K562 (cell line): ENCODE data around the gene GFI1B. TPM values are rescaled to one million over a fixed set of nuclear protein-coding genes. Genes with fewer than 3 reads are reported as not detected.

Experiments
- BCOR ChIP-seq: fragments of 450-650 bp; IDR thresholded peaks from 2 replicates; pipeline ENCODE4 v1.6.1; 2016
- CREB1 ChIP-seq, 2 experiments: sonication (generic) in 1 of 2; formaldehyde crosslinking in 1 of 2; IDR thresholded peaks; 2 replicates each; pipeline versions ENCODE4 v1.6.1 to v1.8.0; 2012 to 2022; ENCODE audit warnings: inconsistent platforms in 1 of 2, mild to moderate bottlenecking in 1 of 2, missing genetic modification reagents in 1 of 2, moderate library complexity in 1 of 2
- CREM ChIP-seq: IDR thresholded peaks from 2 replicates; pipeline ENCODE4 v1.6.1; 2014; ENCODE audit warnings: antibody characterized with exemption, low read depth
- CTBP1 ChIP-seq: fragments of 450-650 bp; IDR thresholded peaks from 2 replicates; pipeline ENCODE4 v1.6.1; 2016; ENCODE audit warnings: borderline replicate concordance
- ESRRA ChIP-seq: fragments of 450-650 bp; IDR thresholded peaks from 2 replicates; pipeline ENCODE4 v1.6.1; 2014; ENCODE audit warnings: low read depth, mild to moderate bottlenecking, moderate library complexity, borderline replicate concordance
- JUND ChIP-seq, 2 experiments: IDR thresholded peaks; 2 replicates in 1 of 2; 3 replicates in 1 of 2; pipeline ENCODE4 v1.6.1; 2011; ENCODE audit warnings: borderline replicate concordance in 2 of 2, low read depth in 2 of 2, low read length in 2 of 2, improper control_type of control experiment in 1 of 2, missing biosample characterization in 1 of 2, missing genetic modification characterization in 1 of 2, missing genetic modification reagents in 1 of 2
- NEUROD1 ChIP-seq: fragments of 150-350 bp; IDR thresholded peaks from 2 replicates; pipeline ENCODE4 v1.6.1; 2014; ENCODE audit warnings: borderline replicate concordance, low read length, low read depth; ENCODE audit not compliant: partially characterized antibody
- PBX2 ChIP-seq, 2 experiments: IDR thresholded peaks in 1 of 2; conservative IDR thresholded peaks in 1 of 2; 2 replicates each; pipeline ENCODE4 v1.6.1; 2016; ENCODE audit warnings: low read depth in 2 of 2, mild to moderate bottlenecking in 1 of 2, missing compliant biosample characterization in 1 of 2, missing genetic modification characterization in 1 of 2, moderate library complexity in 1 of 2
- POLR2B ChIP-seq: fragments of 450-650 bp; IDR thresholded peaks from 2 replicates; pipeline ENCODE4 v1.6.1; 2018; ENCODE audit warnings: low read depth; ENCODE audit not compliant: partially characterized antibody
- SIN3B ChIP-seq: fragments of 450-650 bp; IDR thresholded peaks from 2 replicates; pipeline ENCODE4 v1.6.1; 2017; ENCODE audit warnings: low read depth, mild to moderate bottlenecking, moderate library complexity
- TCF7L2 ChIP-seq: fragments of 150-350 bp; IDR thresholded peaks from 2 replicates; pipeline ENCODE4 v1.6.1; 2016; ENCODE audit warnings: low read depth, mild to moderate bottlenecking, low read length, moderate library complexity
- TOE1 ChIP-seq, 2 experiments: fragments of 450-650 bp in 1 of 2; sonication (generic) in 1 of 2; formaldehyde crosslinking in 1 of 2; IDR thresholded peaks; 2 replicates each; pipeline versions ENCODE4 v1.7.1 to v1.8.0; 2016 to 2022; ENCODE audit warnings: borderline replicate concordance in 2 of 2, mild to moderate bottlenecking in 2 of 2, antibody characterized with exemption in 1 of 2, inconsistent platforms in 1 of 2, low read depth in 1 of 2, missing genetic modification reagents in 1 of 2, moderate library complexity in 1 of 2
- ZEB2 ChIP-seq: fragments of 450-650 bp; IDR thresholded peaks from 2 replicates; pipeline ENCODE4 v1.6.1; 2016
- ZNF766 ChIP-seq: fragments of 200-800 bp; sonication (Bioruptor generic); conservative IDR thresholded peaks from 2 replicates; pipeline ENCODE4 v1.6.1; 2016; ENCODE audit warnings: missing genetic modification characterization, missing compliant biosample characterization
- polyA plus RNA-seq, 8 experiments: library from polyadenylated mRNA; depleted of rRNA in 4 of 8; stranded (reverse) in 5 of 8; unstranded in 3 of 8; fragments of >200 nt; fragmentation: Nextera tagmentation in 2 of 8; fragmentation: Illumina TruSeq in 1 of 8; extraction: Ambion mirVana in 2 of 8; extraction: Trizol in 1 of 8; gene quantifications; 2 replicates each; pipeline versions ENCODE4 v1.2.1 to v1.2.3, GENCODE V29; 2011 to 2014; ENCODE audit warnings: inconsistent platforms in 1 of 8, missing spikeins in 1 of 8
- total RNA-seq, 7 experiments: library from RNA; depleted of rRNA in 6 of 7; stranded (reverse); fragments of >200 nt in 6 of 7; fragmentation: Illumina TruSeq in 2 of 7; extraction: Trizol in 2 of 7; gene quantifications; 2 replicates each; pipeline versions ENCODE4 v1.2.1 to v1.2.3, GENCODE V29; 2011 to 2021; ENCODE audit warnings: low replicate concordance in 1 of 7
- TF ChIP-seq, protein P1 (sequence below): fragments of 250-450 bp; sonication (Bioruptor Pico); IDR thresholded peaks from 2 replicates; pipeline ENCODE4 v1.6.1; 2021; ENCODE audit warnings: mild to moderate bottlenecking
- TF ChIP-seq, protein P2 (sequence below): sonication (generic); formaldehyde crosslinking; IDR thresholded peaks from 2 replicates; pipeline ENCODE4 v1.8.1; 2023; ENCODE audit warnings: mild to moderate bottlenecking, missing genetic modification reagents

Gene GFI1B
- total and polyA plus RNA-seq, 9 of the 15 experiments (the other 6 are each of a cell fraction or from before 2014, with no cell fraction given) = 8.0 to 75.7 (median 34.5) TPM

- TF ChIP-seq JUND (IDR thresholded peaks at IDR 0.05; ENCODE audit: borderline replicate concordance, low read depth, low read length) (peak; percentile 59), JUND (tag; IDR thresholded peaks at IDR 0.05; ENCODE audit: borderline replicate concordance, low read depth, low read length) (peak; percentile 28; the same call in 2 of the 3 replicates), TCF7L2 (no peak), CTBP1 (peak; percentile 66; the same call in 1 of the 2 replicates), CREB1 (IDR thresholded peaks at IDR 0.05) (no peak), CREB1 (CRISPR knock-in tag; IDR thresholded peaks at IDR 0.05) (peak; percentile 29; the same call in 1 of the 2 replicates), TOE1 (IDR thresholded peaks at IDR 0.05; ENCODE audit: borderline replicate concordance) (0 out of 2 replicates have a peak, but pooled peaks have one; percentile 19), TOE1 (CRISPR knock-in tag; IDR thresholded peaks at IDR 0.05; ENCODE audit: borderline replicate concordance, low read depth) (no peak), SIN3B (no peak), BCOR (peak; percentile 36; the same call in 1 of the 2 replicates), CREM (peak; percentile 79), ESRRA (peak; percentile 50), ZEB2 (0 out of 2 replicates have a peak, but pooled peaks have one; percentile 31), POLR2B (no peak), PBX2 (CRISPR knock-in tag; IDR thresholded peaks at IDR 0.05; ENCODE audit: low read depth) (no peak), PBX2 (tag; conservative IDR thresholded peaks at IDR 0.05; ENCODE audit: low read depth) (no peak), NEUROD1 (peak; percentile 58), ZNF766 (0 out of 2 replicates have a peak, but pooled peaks have one; percentile 46)
- TF ChIP-seq, protein P1, sequence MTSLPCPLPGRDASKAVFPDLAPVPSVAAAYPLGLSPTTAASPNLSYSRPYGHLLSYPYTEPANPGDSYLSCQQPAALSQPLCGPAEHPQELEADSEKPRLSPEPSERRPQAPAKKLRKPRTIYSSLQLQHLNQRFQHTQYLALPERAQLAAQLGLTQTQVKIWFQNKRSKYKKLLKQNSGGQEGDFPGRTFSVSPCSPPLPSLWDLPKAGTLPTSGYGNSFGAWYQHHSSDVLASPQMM (CRISPR knock-in tag) = no peak
- TF ChIP-seq, protein P2, sequence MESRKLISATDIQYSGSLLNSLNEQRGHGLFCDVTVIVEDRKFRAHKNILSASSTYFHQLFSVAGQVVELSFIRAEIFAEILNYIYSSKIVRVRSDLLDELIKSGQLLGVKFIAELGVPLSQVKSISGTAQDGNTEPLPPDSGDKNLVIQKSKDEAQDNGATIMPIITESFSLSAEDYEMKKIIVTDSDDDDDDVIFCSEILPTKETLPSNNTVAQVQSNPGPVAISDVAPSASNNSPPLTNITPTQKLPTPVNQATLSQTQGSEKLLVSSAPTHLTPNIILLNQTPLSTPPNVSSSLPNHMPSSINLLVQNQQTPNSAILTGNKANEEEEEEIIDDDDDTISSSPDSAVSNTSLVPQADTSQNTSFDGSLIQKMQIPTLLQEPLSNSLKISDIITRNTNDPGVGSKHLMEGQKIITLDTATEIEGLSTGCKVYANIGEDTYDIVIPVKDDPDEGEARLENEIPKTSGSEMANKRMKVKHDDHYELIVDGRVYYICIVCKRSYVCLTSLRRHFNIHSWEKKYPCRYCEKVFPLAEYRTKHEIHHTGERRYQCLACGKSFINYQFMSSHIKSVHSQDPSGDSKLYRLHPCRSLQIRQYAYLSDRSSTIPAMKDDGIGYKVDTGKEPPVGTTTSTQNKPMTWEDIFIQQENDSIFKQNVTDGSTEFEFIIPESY (CRISPR knock-in tag) = no peak
Measured at GRCh38 chr9:132984202-132985070, 5.9 kb downstream of the GFI1B start (continued).
